Measurements from ENCODE around the gene CCDC57.

DNA sequence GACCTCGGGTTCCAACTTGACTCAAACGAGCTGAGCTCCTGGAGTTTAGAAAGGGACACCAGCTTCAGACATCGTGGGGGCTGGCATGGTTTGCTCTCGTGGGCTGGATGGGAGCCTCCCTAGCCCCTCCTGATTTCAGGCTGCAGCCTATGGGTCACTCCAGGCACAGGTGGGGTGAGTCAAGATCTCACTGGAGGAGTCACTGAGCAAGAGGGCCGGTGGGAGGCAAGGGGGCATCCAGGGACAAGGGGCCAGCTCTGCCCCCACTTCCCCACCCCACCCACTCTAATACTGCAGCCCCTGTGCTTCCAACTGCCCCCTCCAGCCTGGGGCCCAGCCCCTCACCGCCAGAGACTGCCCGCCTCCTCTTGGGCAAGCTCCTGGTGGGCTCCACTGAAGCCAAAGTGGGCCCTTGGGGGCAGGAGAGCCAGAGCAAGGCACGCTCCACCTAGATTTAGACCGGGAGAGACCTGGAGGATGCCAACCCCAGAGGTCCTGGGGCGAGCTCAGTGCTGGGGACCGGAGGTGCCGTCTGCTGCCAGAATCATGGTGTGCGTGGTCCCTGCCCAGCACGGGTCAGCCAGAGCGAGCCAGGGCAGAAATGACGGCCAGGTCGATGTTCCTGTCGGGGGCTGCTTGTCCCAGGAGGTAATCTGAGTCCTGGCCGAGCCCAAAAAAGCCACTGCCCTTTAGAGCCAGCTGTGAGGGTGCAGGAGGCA is 22.6 kb upstream of the CCDC57 start:
- TF ChIP-seq, protein P1, sequence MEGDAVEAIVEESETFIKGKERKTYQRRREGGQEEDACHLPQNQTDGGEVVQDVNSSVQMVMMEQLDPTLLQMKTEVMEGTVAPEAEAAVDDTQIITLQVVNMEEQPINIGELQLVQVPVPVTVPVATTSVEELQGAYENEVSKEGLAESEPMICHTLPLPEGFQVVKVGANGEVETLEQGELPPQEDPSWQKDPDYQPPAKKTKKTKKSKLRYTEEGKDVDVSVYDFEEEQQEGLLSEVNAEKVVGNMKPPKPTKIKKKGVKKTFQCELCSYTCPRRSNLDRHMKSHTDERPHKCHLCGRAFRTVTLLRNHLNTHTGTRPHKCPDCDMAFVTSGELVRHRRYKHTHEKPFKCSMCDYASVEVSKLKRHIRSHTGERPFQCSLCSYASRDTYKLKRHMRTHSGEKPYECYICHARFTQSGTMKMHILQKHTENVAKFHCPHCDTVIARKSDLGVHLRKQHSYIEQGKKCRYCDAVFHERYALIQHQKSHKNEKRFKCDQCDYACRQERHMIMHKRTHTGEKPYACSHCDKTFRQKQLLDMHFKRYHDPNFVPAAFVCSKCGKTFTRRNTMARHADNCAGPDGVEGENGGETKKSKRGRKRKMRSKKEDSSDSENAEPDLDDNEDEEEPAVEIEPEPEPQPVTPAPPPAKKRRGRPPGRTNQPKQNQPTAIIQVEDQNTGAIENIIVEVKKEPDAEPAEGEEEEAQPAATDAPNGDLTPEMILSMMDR (IDR thresholded peaks at IDR 0.05): no peak
- TF ChIP-seq EP300 (IDR thresholded peaks at IDR 0.05; ENCODE audit: low read depth) (no peak), POLR2A (IDR thresholded peaks at IDR 0.05) (no peak), POLR2AphosphoS5 (IDR thresholded peaks at IDR 0.05) (no peak)

Measured in transverse colon (tissue), 4 donors.